ENCODE measurements around the gene PIGH.

GRCh38 chr14:67572608-67573007 is 27.5 kb downstream of the PIGH start:
- TF ChIP-seq CTCF (IDR thresholded peaks at IDR 0.05), result no peak
- TF ChIP-seq JUND (IDR thresholded peaks at IDR 0.05), result no peak
- no peak for TF ChIP-seq FOSL2 (IDR thresholded peaks at IDR 0.05; ENCODE audit: borderline replicate concordance, low read depth)
- no peak for TF ChIP-seq RAD21 (IDR thresholded peaks at IDR 0.05; ENCODE audit: low read length)
- TF ChIP-seq SIN3A (IDR thresholded peaks at IDR 0.05; ENCODE audit: borderline replicate concordance, low read depth, low read length), result no peak
- TF ChIP-seq FOXJ3 (CRISPR knock-in tag; IDR thresholded peaks at IDR 0.05), result no peak
- no peak for TF ChIP-seq RFX5 (IDR thresholded peaks at IDR 0.05; ENCODE audit: low read length)
- no peak for TF ChIP-seq GABPA (IDR thresholded peaks at IDR 0.05; ENCODE audit: low read depth)
